NCI-H1048 (cell line): Measurements from ENCODE around the gene CDKAL1.
A peak's percentile ranks its signal among the peaks of the same experiment; 100 is the strongest.
"Not testable (repeated sequence)": the region's sequence is repeated elsewhere in the genome, so short reads cannot be mapped to it uniquely, and the experiment has no call there.

ENCODE experiments used
- DNase-seq: peaks from one replicate; lab custom pipeline; 2025; lab: John Stamatoyannopoulos, UW

Gene CDKAL1

GRCh38 chr6:20797597-20797996 lies 263.3 kb downstream of the CDKAL1 start:
- DNase-seq, result no peak

GRCh38 chr6:20800229-20800628 lies 266.0 kb downstream of the CDKAL1 start:
- DNase-seq, result peak; percentile 70

- DNase-seq, result no peak
Measured at GRCh38 chr6:20800653-20801052, 266.4 kb downstream of the CDKAL1 start.

- DNase-seq, result no peak
Measured at GRCh38 chr6:20801595-20801994, 267.3 kb downstream of the CDKAL1 start.

- no peak for DNase-seq
Measured at GRCh38 chr6:20802596-20802995, 268.3 kb downstream of the CDKAL1 start.

- no peak for DNase-seq
Measured at GRCh38 chr6:20805021-20805420, 270.8 kb downstream of the CDKAL1 start.

- no peak for DNase-seq
Measured at GRCh38 chr6:20806669-20807068, 272.4 kb downstream of the CDKAL1 start.

GRCh38 chr6:20808439-20808838 lies 274.2 kb downstream of the CDKAL1 start:
- no peak for DNase-seq

GRCh38 chr6:20808924-20809323 lies 274.7 kb downstream of the CDKAL1 start:
- no peak for DNase-seq

- DNase-seq, result no peak
Measured at GRCh38 chr6:20810727-20811108, 276.5 kb downstream of the CDKAL1 start.

- no peak for DNase-seq
Measured at GRCh38 chr6:20811109-20811761, 277.0 kb downstream of the CDKAL1 start.

GRCh38 chr6:20812776-20813175 lies 278.5 kb downstream of the CDKAL1 start:
- no peak for DNase-seq

GRCh38 chr6:20814494-20814893 lies 280.2 kb downstream of the CDKAL1 start:
- no peak for DNase-seq

- DNase-seq, result no peak
Measured at GRCh38 chr6:20816126-20816525, 281.9 kb downstream of the CDKAL1 start.

- DNase-seq, result no peak
Measured at GRCh38 chr6:20817806-20818320, 283.6 kb downstream of the CDKAL1 start.

GRCh38 chr6:20819774-20820400 lies 285.6 kb downstream of the CDKAL1 start:
- DNase-seq, result no peak

GRCh38 chr6:20826378-20826777 lies 292.1 kb downstream of the CDKAL1 start:
- no peak for DNase-seq

GRCh38 chr6:20827798-20828197 lies 293.5 kb downstream of the CDKAL1 start:
- DNase-seq, result no peak

- no peak for DNase-seq
Measured at GRCh38 chr6:20830576-20830975, 296.3 kb downstream of the CDKAL1 start.

GRCh38 chr6:20831251-20831650 lies 297.0 kb downstream of the CDKAL1 start:
- not testable (repeated sequence) for DNase-seq

- no peak for DNase-seq
Measured at GRCh38 chr6:20833881-20834515, 299.7 kb downstream of the CDKAL1 start.

- DNase-seq, result no peak
Measured at GRCh38 chr6:20835315-20836010, 301.2 kb downstream of the CDKAL1 start.

GRCh38 chr6:20837189-20837588 lies 302.9 kb downstream of the CDKAL1 start:
- DNase-seq, result no peak
